Measurements from ENCODE around the gene PVALEF.

DNA sequence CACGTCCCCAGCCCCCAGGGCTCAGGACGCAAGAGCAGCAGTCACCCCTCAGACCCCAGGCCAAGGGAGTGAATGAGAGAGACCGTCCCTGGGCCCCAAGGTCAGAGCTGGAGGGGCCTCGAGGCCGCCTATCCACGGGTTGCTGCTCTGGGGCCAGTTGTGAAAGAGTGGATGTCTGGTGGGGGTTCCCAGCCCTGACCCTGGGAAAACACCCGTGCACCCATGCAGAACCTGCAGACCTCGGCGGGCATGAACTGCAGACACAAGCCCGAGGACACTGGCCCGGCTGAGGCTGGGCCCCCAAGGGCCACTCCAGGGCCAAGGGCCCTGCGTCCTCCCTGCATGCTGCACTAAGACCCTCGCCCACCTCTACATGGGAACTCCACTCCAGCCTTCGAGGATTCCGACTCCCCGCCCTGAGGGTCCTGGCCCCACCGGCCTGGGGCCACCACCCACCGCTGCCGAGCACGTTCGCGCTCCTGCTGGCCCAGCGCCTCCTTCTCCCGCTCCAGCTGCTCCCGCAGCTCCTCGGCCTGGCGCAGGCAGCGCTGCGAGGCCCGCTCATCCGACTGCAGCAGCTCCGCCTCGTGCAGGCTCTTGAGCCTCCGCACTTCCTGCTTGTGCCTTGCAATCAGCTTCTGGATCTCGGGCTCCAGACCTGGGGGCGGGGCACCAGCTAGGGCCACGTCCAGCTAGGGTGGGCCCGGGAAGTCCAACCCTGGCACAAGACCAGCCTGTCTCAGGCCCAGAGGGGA is 28.3 kb downstream of the PVALEF start:
- no peak for TF ChIP-seq EP300 (IDR thresholded peaks at IDR 0.05)
- TF ChIP-seq, protein P1, sequence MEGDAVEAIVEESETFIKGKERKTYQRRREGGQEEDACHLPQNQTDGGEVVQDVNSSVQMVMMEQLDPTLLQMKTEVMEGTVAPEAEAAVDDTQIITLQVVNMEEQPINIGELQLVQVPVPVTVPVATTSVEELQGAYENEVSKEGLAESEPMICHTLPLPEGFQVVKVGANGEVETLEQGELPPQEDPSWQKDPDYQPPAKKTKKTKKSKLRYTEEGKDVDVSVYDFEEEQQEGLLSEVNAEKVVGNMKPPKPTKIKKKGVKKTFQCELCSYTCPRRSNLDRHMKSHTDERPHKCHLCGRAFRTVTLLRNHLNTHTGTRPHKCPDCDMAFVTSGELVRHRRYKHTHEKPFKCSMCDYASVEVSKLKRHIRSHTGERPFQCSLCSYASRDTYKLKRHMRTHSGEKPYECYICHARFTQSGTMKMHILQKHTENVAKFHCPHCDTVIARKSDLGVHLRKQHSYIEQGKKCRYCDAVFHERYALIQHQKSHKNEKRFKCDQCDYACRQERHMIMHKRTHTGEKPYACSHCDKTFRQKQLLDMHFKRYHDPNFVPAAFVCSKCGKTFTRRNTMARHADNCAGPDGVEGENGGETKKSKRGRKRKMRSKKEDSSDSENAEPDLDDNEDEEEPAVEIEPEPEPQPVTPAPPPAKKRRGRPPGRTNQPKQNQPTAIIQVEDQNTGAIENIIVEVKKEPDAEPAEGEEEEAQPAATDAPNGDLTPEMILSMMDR (IDR thresholded peaks at IDR 0.05) = no peak
